ENCODE results near the gene ASIP. TPM values are rescaled to one million over a fixed set of nuclear protein-coding genes. Genes with fewer than 3 reads are reported as not detected.

ASIP gene
- polyA plus RNA-seq, 3 donors, result 0.40 TPM; not detected in 2

DNA sequence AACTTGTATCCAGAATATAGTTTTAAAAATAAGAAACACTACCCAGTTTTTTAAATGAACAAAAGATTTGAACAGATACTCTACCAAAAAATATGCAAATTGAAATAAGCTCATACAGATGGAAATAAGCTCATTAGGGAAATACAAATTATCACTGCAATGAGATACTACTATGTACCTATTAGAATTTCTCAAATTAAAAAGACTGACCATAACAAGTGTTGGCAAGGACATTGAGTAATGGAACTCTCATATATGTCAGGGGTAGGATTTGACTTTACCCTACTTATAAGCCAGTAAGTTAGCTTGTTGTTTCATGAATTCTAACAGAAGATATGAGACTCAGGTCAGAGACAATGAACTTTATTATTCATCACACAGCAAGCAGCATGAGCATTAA is 9.6 kb upstream of the ASIP start:
- no peak overlapping the region for H2AFZ ChIP-seq (ENCODE audit: insufficient read depth, low read depth, low read length, poor library complexity, severe bottlenecking)
- no peaks in the 10 kb centered on the region for H3K79me2 ChIP-seq (ENCODE audit: insufficient read depth, low read length)
- no peak for DNase-seq
- Mint-ChIP-seq H3K27me3 (ENCODE audit: low read depth in 3 of 3) (peaks cover 0 to 4% (median 0%) of the 10 kb centered on the region in 3 donors), H3K36me3 (no peaks in the 10 kb centered on the region), H3K4me3 (no peak overlapping the region), H3K4me1 (no peaks in the 10 kb centered on the region), H3K27ac (no peak overlapping the region), H3K9me3 (peaks cover 2 to 11% (median 8%) of the 10 kb centered on the region in 7 donors)
- no peaks in the 10 kb centered on the region for H3K4me1 ChIP-seq (ENCODE audit: control insufficient read depth in 1 of 2, insufficient read depth in 2 of 2, low read length in 2 of 2)
- no peaks in the 10 kb centered on the region for H3K36me3 ChIP-seq (replicated peaks in 1 of 2; ENCODE audit: control insufficient read depth in 1 of 2, insufficient read depth in 2 of 2, low read length in 2 of 2)
- no peaks in the 10 kb centered on the region for H3K27me3 ChIP-seq (ENCODE audit: control insufficient read depth in 2 of 2, insufficient read depth in 2 of 2, low read length in 2 of 2)
- no peaks in the 10 kb centered on the region for H4K20me1 ChIP-seq (ENCODE audit: insufficient read depth, low read length)
- H3K9me3 ChIP-seq (replicated peaks in 1 of 2; ENCODE audit: control insufficient read depth in 1 of 2, insufficient read depth in 1 of 2, low read length in 2 of 2), result peaks cover 0 to 3% of the 10 kb centered on the region in 2 donors
- no peak overlapping the region for H3K9ac ChIP-seq (ENCODE audit: insufficient read depth, low read length, poor library complexity, severe bottlenecking)
- intact Hi-C loops (cut with micrococcal nuclease), result no loop called here
- H3K4me2 ChIP-seq (replicated peaks; ENCODE audit: extremely low read depth, low read length, poor library complexity, severe bottlenecking), result no peak overlapping the region
- TF ChIP-seq, protein P1, sequence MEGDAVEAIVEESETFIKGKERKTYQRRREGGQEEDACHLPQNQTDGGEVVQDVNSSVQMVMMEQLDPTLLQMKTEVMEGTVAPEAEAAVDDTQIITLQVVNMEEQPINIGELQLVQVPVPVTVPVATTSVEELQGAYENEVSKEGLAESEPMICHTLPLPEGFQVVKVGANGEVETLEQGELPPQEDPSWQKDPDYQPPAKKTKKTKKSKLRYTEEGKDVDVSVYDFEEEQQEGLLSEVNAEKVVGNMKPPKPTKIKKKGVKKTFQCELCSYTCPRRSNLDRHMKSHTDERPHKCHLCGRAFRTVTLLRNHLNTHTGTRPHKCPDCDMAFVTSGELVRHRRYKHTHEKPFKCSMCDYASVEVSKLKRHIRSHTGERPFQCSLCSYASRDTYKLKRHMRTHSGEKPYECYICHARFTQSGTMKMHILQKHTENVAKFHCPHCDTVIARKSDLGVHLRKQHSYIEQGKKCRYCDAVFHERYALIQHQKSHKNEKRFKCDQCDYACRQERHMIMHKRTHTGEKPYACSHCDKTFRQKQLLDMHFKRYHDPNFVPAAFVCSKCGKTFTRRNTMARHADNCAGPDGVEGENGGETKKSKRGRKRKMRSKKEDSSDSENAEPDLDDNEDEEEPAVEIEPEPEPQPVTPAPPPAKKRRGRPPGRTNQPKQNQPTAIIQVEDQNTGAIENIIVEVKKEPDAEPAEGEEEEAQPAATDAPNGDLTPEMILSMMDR (IDR thresholded peaks at IDR 0.05), result no peak
- no peak overlapping the region for H3K4me3 ChIP-seq (replicated peaks in 1 of 3; ENCODE audit: low read depth in 2 of 3, low read length in 3 of 3)
- no peak overlapping the region for H3K27ac ChIP-seq (ENCODE audit: low read depth in 1 of 2, low read length in 2 of 2)

DNA sequence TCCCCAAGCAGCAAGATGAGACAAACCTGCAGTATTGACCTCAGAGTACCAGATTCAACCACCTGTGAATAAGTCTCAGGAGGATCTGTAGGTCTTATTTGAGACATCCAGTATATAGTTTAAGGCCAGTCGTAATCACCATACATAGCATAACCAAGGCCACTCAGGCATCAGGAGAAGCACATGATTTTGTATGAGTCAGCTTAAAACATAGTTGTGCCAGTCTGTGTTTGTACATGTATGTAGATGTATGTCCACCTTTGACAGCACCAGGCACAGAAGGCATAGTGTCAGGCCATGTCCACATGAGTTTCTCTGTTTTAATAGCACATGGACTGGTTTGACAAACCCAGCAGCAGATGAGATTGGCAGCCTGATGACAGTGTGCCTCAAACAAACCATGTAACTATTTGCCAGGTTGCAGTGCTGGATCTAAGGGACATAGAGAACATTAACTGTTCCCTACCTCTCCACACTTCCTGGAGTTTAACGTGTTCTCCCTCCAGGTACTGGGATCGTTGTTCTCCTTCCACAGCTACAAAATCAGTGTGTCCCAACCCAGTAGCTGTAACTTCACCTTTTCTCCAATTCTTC is 8.6 kb upstream of the ASIP start:
- H3K27ac Mint-ChIP-seq, result no peak overlapping the region
- TF ChIP-seq, protein P1 (IDR thresholded peaks at IDR 0.05), result no peak
- Histone ChIP-seq H4K20me1 (ENCODE audit: insufficient read depth, low read length) (no peaks in the 10 kb centered on the region), H3K4me2 (replicated peaks; ENCODE audit: extremely low read depth, low read length, poor library complexity, severe bottlenecking) (no peak overlapping the region), H3K27me3 (ENCODE audit: control insufficient read depth in 2 of 2, insufficient read depth in 2 of 2, low read length in 2 of 2) (no peaks in the 10 kb centered on the region), H3K27ac (ENCODE audit: low read depth in 1 of 2, low read length in 2 of 2) (no peak overlapping the region), H3K9ac (ENCODE audit: insufficient read depth, low read length, poor library complexity, severe bottlenecking) (no peak overlapping the region), H3K9me3 (replicated peaks in 1 of 2; ENCODE audit: control insufficient read depth in 1 of 2, insufficient read depth in 1 of 2, low read length in 2 of 2) (peaks cover 0 to 3% of the 10 kb centered on the region in 2 donors), H2AFZ (ENCODE audit: insufficient read depth, low read depth, low read length, poor library complexity, severe bottlenecking) (no peak overlapping the region), H3K4me1 (ENCODE audit: control insufficient read depth in 1 of 2, insufficient read depth in 2 of 2, low read length in 2 of 2) (no peaks in the 10 kb centered on the region), H3K4me3 (replicated peaks in 1 of 3; ENCODE audit: low read depth in 2 of 3, low read length in 3 of 3) (no peak overlapping the region), H3K79me2 (ENCODE audit: insufficient read depth, low read length) (no peaks in the 10 kb centered on the region), H3K36me3 (replicated peaks in 1 of 2; ENCODE audit: control insufficient read depth in 1 of 2, insufficient read depth in 2 of 2, low read length in 2 of 2) (no peaks in the 10 kb centered on the region)
- no peaks in the 10 kb centered on the region for H3K36me3 Mint-ChIP-seq
- whole genome bisulfite sequencing (ENCODE audit: insufficient coverage), result no CpG with 5 or more reads among the region's 3 CpGs
- no peak for DNase-seq
- no peak overlapping the region for H3K4me3 Mint-ChIP-seq
- intact Hi-C loops (cut with micrococcal nuclease), result no loop called here
- H3K27me3 Mint-ChIP-seq (ENCODE audit: low read depth in 3 of 3), result peaks cover 0 to 4% (median 0%) of the 10 kb centered on the region in 3 donors
- peaks cover 6 to 16% (median 13%) of the 10 kb centered on the region in 7 donors for H3K9me3 Mint-ChIP-seq
- H3K4me1 Mint-ChIP-seq, result no peaks in the 10 kb centered on the region

All from CD14-positive monocyte (primary cell).